BJ (cell line): ENCODE results near the gene NAP1L1. TPM values are rescaled to one million over a fixed set of nuclear protein-coding genes. Genes with fewer than 3 reads are reported as not detected.

Experiments used
- CTCF ChIA-PET: fragments of 350-600 bp; formaldehyde crosslinking; extraction: SDS; loops from one replicate; lab custom pipeline; 2021; ENCODE audit warnings: antibody characterized with exemption, inconsistent platforms; lab: Yijun Ruan, JAX
- POLR2A ChIA-PET: fragments of 300-600 bp; sonication (Branson Sonifier 250); formaldehyde crosslinking; extraction: SDS; loops from one replicate; lab custom pipeline; 2021; ENCODE audit warnings: antibody characterized with exemption; lab: Charles Lee
- DNase-seq: peaks from one replicate; pipeline ENCODE4 v3.0.0-alpha.2; 2011; ENCODE audit warnings: low read depth
- H3K27me3 ChIP-seq: 2 replicates; pipeline ENCODE4 v1.6.0; 2011; ENCODE audit warnings: low read length; ENCODE audit not compliant: control insufficient read depth, insufficient read depth
- H3K36me3 ChIP-seq: 2 replicates; pipeline ENCODE4 v1.5.1; 2011; ENCODE audit warnings: low read length; ENCODE audit not compliant: control insufficient read depth, insufficient read depth
- H3K4me3 ChIP-seq: 2 replicates; pipeline ENCODE4 v1.5.1; 2011; ENCODE audit warnings: low read depth, mild to moderate bottlenecking, control low read depth, low read length
- CTCF ChIP-seq: IDR thresholded peaks from 2 replicates; pipeline ENCODE4 v1.5.1; 2011; ENCODE audit warnings: low read depth, mild to moderate bottlenecking, control low read depth, inconsistent platforms, low read length, moderate library complexity; ENCODE audit not compliant: insufficient read depth
- polyA plus RNA-seq: library from polyadenylated mRNA; depleted of rRNA; stranded (reverse); fragments of >200 nt; gene quantifications from 2 replicates; pipeline ENCODE4 v1.2.3, GENCODE V29; 2011

Gene NAP1L1
- polyA plus RNA-seq, 1 experiment: 111 TPM

- no peak for TF ChIP-seq CTCF
- POLR2A ChIA-PET: interaction anchor here (0.7 kb wide), 1 partner anchor 477 kb away, joined by 4 read pairs; no protein-coding TSS in a partner anchor
- no peak for DNase-seq
- Histone ChIP-seq H3K27me3 (no peaks in the 10 kb centered on the region), H3K36me3 (no peaks in the 10 kb centered on the region), H3K4me3 (peak overlapping the region; percentile 70)
- CTCF ChIA-PET: interaction anchor here (1.3 to 9.0 kb wide), 7 partner anchors 9 to 504 kb away, joined by 3 to 98 read pairs (median 5); no protein-coding TSS in a partner anchor
Observed at GRCh38 chr12:76029982-76030340, 54.5 kb downstream of the NAP1L1 start.

GRCh38 chr12:76028571-76029277 lies 55.8 kb downstream of the NAP1L1 start:
- POLR2A ChIA-PET: interaction anchor here (0.7 kb wide), 1 partner anchor 370 kb away, joined by 3 read pairs; no protein-coding TSS in a partner anchor
- CTCF ChIA-PET: interaction anchor here (1.3 to 1.5 kb wide), 2 partner anchors 51 to 501 kb away, joined by 4 to 6 read pairs; no protein-coding TSS in a partner anchor

GRCh38 chr12:76026643-76027063 lies 57.8 kb downstream of the NAP1L1 start:
- no peaks in the 10 kb centered on the region for H3K27me3 ChIP-seq
- CTCF ChIA-PET: interaction anchor here (0.6 to 1.4 kb wide), 3 partner anchors 10 to 498 kb away, joined by 3 to 5 read pairs (median 4); no protein-coding TSS in a partner anchor
- TF ChIP-seq CTCF: no peak
- H3K4me3 ChIP-seq: no peak overlapping the region
- H3K36me3 ChIP-seq: no peaks in the 10 kb centered on the region
- POLR2A ChIA-PET: no interaction called here
- no peak for DNase-seq

More at GRCh38 chr12:76028571-76029277, 55.8 kb downstream of the NAP1L1 start:
- Histone ChIP-seq H3K27me3 (no peaks in the 10 kb centered on the region), H3K36me3 (no peaks in the 10 kb centered on the region), H3K4me3 (peak overlapping the region; percentile 70)
- no peak for TF ChIP-seq CTCF
- DNase-seq: no peak

GRCh38 chr12:76025601-76026575 lies 58.6 kb downstream of the NAP1L1 start:
- ChIA-PET POLR2A (no interaction called here), CTCF (interaction anchor here (0.6 to 1.4 kb wide), 5 partner anchors 9 to 497 kb away, joined by 3 to 5 read pairs (median 4); no protein-coding TSS in a partner anchor)
- Histone ChIP-seq H3K27me3 (no peaks in the 10 kb centered on the region), H3K4me3 (no peak overlapping the region), H3K36me3 (no peaks in the 10 kb centered on the region)
- no peak for TF ChIP-seq CTCF
- no peak for DNase-seq
